Measurements from ENCODE around the gene ZC3H18.

ZC3H18 gene

GRCh38 chr16:88645941-88646340 lies 75.7 kb downstream of the ZC3H18 start:
- no peak overlapping the region for H3K27ac ChIP-seq (replicated peaks)

DNA sequence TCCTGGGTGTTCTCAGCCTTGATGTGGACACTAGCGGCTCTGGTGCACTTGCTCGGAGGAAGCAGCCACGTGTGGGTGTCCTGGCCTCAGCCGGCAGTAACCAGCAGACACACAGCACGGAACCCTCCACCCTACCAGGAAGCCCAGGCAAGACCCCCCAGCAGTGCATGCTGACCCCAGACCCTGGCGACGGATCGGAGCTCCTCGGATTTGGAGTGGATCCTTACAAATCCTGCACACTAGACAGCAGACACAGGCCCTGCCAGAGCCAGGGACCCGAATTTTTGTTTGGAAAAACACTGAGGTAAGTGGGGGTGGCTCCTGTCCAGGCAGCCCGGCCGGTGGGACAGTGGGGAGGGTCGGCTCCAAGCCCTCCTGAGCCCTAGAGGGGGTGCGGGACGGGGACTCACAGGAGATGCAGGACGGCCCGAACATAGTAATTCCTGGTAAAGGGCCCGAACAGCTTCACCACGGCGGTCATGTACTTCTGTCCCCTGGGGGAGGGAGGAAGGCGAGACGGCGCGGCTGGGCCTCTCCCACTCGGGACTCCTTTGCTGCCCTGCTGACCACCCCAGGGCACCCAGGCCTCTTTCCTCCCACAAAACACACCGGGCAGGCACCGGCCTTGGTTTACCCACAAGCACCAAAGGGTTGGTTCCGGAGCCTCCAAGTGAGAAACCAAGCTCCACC lies 76.3 kb downstream of the ZC3H18 start:
- Histone ChIP-seq H3K27me3 (ENCODE audit: insufficient read depth, poor library complexity, severe bottlenecking) (no peaks in the 10 kb centered on the region), H3K4me3 (replicated peaks; ENCODE audit: insufficient read depth, low read length) (no peak overlapping the region), H3K27ac (replicated peaks) (no peak overlapping the region)
- DNase-seq (ENCODE audit: low read depth in 1 of 2, low spot score in 1 of 2) = no peak
- TF ChIP-seq, protein P1, sequence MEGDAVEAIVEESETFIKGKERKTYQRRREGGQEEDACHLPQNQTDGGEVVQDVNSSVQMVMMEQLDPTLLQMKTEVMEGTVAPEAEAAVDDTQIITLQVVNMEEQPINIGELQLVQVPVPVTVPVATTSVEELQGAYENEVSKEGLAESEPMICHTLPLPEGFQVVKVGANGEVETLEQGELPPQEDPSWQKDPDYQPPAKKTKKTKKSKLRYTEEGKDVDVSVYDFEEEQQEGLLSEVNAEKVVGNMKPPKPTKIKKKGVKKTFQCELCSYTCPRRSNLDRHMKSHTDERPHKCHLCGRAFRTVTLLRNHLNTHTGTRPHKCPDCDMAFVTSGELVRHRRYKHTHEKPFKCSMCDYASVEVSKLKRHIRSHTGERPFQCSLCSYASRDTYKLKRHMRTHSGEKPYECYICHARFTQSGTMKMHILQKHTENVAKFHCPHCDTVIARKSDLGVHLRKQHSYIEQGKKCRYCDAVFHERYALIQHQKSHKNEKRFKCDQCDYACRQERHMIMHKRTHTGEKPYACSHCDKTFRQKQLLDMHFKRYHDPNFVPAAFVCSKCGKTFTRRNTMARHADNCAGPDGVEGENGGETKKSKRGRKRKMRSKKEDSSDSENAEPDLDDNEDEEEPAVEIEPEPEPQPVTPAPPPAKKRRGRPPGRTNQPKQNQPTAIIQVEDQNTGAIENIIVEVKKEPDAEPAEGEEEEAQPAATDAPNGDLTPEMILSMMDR (IDR thresholded peaks at IDR 0.05; ENCODE audit: insufficient read depth, low read length) = no peak
- TF ChIP-seq POLR2AphosphoS5 (IDR thresholded peaks at IDR 0.05; ENCODE audit: low read depth) (no peak), GABPA (IDR thresholded peaks at IDR 0.05; ENCODE audit: low read depth) (no peak), REST (IDR thresholded peaks at IDR 0.05; ENCODE audit: insufficient replicate concordance, low read depth) (no peak), SPI1 (IDR thresholded peaks at IDR 0.05; ENCODE audit: borderline replicate concordance, low read depth) (no peak)

More at GRCh38 chr16:88645941-88646340, 75.7 kb downstream of the ZC3H18 start:
- DNase-seq (ENCODE audit: low read depth in 1 of 2, low spot score in 1 of 2) = no peak
- TF ChIP-seq GABPA (IDR thresholded peaks at IDR 0.05; ENCODE audit: low read depth) (no peak), POLR2AphosphoS5 (IDR thresholded peaks at IDR 0.05; ENCODE audit: low read depth) (no peak), REST (IDR thresholded peaks at IDR 0.05; ENCODE audit: insufficient replicate concordance, low read depth) (no peak), SPI1 (IDR thresholded peaks at IDR 0.05; ENCODE audit: borderline replicate concordance, low read depth) (no peak)
- TF ChIP-seq, protein P1 (IDR thresholded peaks at IDR 0.05; ENCODE audit: insufficient read depth, low read length) = no peak
- no peak overlapping the region for H3K4me3 ChIP-seq (replicated peaks; ENCODE audit: insufficient read depth, low read length)
- H3K27me3 ChIP-seq (ENCODE audit: insufficient read depth, poor library complexity, severe bottlenecking) = no peaks in the 10 kb centered on the region

DNA sequence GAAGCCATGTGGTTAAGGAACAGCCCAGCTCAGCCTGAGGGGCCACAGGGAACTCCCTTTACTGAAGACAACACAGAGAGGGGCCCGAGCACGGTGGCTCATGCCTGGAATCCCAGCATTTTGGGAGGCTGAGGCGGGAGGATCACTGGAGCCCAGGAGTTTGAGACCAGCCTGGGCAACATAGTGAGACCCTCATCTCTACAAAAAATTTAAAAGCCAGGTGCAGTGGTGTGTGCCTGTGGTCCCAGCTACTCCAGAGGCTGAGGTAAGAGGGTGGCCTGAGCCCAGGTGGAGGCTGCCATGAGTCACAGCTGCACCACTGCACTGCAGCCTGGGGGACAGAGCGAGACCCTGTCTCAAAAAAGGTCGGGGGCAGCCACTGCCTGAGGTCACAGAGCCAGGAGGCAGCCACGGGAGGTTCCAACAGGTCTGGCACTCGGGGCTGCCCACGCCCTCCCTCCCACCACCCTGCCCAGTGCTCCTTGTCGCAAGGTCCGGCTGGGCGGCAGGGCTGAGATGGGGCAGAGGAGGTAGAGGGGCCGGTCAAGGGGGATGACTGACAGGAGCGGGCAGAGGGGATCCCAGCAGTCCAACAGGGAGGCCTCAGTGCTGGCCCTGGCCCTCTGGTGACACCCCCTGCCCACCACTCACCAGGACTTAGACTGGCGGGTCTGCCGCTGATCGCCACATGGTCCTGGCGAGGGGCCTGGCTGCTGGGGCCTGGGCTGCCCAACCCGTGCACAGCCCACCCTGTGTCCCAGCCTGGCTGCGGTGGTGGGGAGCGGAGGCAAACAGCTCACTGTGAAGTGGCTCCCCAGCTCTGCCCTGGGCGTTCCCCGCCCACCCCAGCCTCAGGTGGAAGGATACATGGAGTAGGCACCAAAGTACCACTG lies 77.2 kb downstream of the ZC3H18 start:
- no peak for TF ChIP-seq SPI1 (IDR thresholded peaks at IDR 0.05; ENCODE audit: borderline replicate concordance, low read depth)
- TF ChIP-seq REST (IDR thresholded peaks at IDR 0.05; ENCODE audit: insufficient replicate concordance, low read depth) = no peak
- TF ChIP-seq GABPA (IDR thresholded peaks at IDR 0.05; ENCODE audit: low read depth) = no peak
- TF ChIP-seq, protein P1 (IDR thresholded peaks at IDR 0.05; ENCODE audit: insufficient read depth, low read length) = no peak
- TF ChIP-seq POLR2AphosphoS5 (IDR thresholded peaks at IDR 0.05; ENCODE audit: low read depth) = no peak
- H3K27ac ChIP-seq (replicated peaks) = no peak overlapping the region
- no peak for DNase-seq (ENCODE audit: low read depth in 1 of 2, low spot score in 1 of 2)
- H3K4me3 ChIP-seq (replicated peaks; ENCODE audit: insufficient read depth, low read length) = no peak overlapping the region
- no peaks in the 10 kb centered on the region for H3K27me3 ChIP-seq (ENCODE audit: insufficient read depth, poor library complexity, severe bottlenecking)

Data from HL-60 (cell line).